Measurements from ENCODE around the gene CDC42BPB.

DNA sequence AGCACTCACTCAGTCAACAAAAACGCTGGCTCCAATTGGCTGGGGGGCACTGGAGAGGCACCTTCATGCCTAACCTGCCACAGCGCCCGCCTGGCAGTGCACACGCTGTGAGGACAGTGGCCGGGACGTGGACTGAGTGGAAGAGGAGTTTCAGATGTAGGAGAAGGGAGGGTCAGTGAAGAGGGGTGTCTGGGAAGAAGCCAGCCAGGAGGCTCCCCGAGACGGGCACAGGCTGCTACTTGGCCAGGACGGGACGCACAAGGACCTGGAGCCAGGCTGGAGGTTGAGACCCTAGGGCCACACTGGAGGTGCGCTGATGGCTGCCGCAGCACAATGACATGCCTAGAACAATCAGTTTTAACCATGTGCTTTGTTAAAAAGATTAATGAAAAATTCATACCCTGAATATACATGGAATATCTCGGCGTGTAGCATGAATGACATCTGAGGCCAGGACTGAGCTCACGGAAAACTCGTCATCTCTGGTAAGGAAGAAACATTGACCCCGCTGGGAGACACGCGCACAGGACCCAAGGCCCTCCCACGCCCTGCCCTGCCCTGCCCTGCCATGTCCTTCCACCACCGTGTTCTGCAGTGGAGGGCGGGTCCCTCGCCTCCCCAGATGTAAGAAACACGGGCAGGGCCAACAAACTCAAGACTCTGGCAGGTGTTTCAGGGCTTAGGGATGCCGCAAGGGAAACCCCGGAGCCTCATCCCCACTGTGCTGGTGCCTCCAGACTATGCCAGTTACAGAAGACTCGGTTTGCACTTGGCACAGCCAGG is 109.8 kb downstream of the CDC42BPB start:
- TF ChIP-seq POLR2A (IDR thresholded peaks at IDR 0.05; ENCODE audit: low read depth, low read length) (no peak), TAF1 (IDR thresholded peaks at IDR 0.05; ENCODE audit: low read depth, low read length) (no peak)
